ENCODE results near the gene AZU1.

Gene AZU1

GRCh38 chr19:868458-869244, 41.0 kb downstream of the AZU1 start:
- H3K4me1 ChIP-seq (ENCODE audit: control insufficient read depth, insufficient read depth, low read length) = peaks cover 2% of the 10 kb centered on the region
- H3K9ac ChIP-seq (ENCODE audit: low read depth, low read length) = no peak overlapping the region
- H3K36me3 ChIP-seq (ENCODE audit: control insufficient read depth, insufficient read depth, low read length) = peaks cover 24% of the 10 kb centered on the region
- H3K27me3 ChIP-seq (ENCODE audit: control insufficient read depth, insufficient read depth, low read length) = no peaks in the 10 kb centered on the region
- no peaks in the 10 kb centered on the region for H3K9me3 ChIP-seq (ENCODE audit: control insufficient read depth, insufficient read depth, low read length)
- no peak overlapping the region for H3K4me3 ChIP-seq (ENCODE audit: low read depth, low read length)

- Histone ChIP-seq H3K9ac (ENCODE audit: low read depth, low read length) (no peak overlapping the region), H3K9me3 (ENCODE audit: control insufficient read depth, insufficient read depth, low read length) (no peaks in the 10 kb centered on the region), H3K4me3 (ENCODE audit: low read depth, low read length) (no peak overlapping the region), H3K27me3 (ENCODE audit: control insufficient read depth, insufficient read depth, low read length) (no peaks in the 10 kb centered on the region), H3K4me1 (ENCODE audit: control insufficient read depth, insufficient read depth, low read length) (peaks cover 2% of the 10 kb centered on the region), H3K36me3 (ENCODE audit: control insufficient read depth, insufficient read depth, low read length) (peaks cover 29% of the 10 kb centered on the region)
Observed at GRCh38 chr19:869245-870177, 41.9 kb downstream of the AZU1 start.

- peaks cover 32% of the 10 kb centered on the region for H3K36me3 ChIP-seq (ENCODE audit: control insufficient read depth, insufficient read depth, low read length)
- no peak overlapping the region for H3K4me3 ChIP-seq (ENCODE audit: low read depth, low read length)
- no peaks in the 10 kb centered on the region for H3K27me3 ChIP-seq (ENCODE audit: control insufficient read depth, insufficient read depth, low read length)
- no peaks in the 10 kb centered on the region for H3K9me3 ChIP-seq (ENCODE audit: control insufficient read depth, insufficient read depth, low read length)
- peaks cover 2% of the 10 kb centered on the region for H3K4me1 ChIP-seq (ENCODE audit: control insufficient read depth, insufficient read depth, low read length)
- H3K9ac ChIP-seq (ENCODE audit: low read depth, low read length) = no peak overlapping the region
Observed at GRCh38 chr19:870314-870713, 42.7 kb downstream of the AZU1 start.

- no peaks in the 10 kb centered on the region for H3K27me3 ChIP-seq (ENCODE audit: control insufficient read depth, insufficient read depth, low read length)
- peaks cover 36% of the 10 kb centered on the region for H3K36me3 ChIP-seq (ENCODE audit: control insufficient read depth, insufficient read depth, low read length)
- peaks cover 2% of the 10 kb centered on the region for H3K4me1 ChIP-seq (ENCODE audit: control insufficient read depth, insufficient read depth, low read length)
- no peak overlapping the region for H3K4me3 ChIP-seq (ENCODE audit: low read depth, low read length)
- H3K9me3 ChIP-seq (ENCODE audit: control insufficient read depth, insufficient read depth, low read length) = no peaks in the 10 kb centered on the region
- H3K9ac ChIP-seq (ENCODE audit: low read depth, low read length) = no peak overlapping the region
Observed at GRCh38 chr19:870963-871401, 43.3 kb downstream of the AZU1 start.

GRCh38 chr19:871446-872265, 44.0 kb downstream of the AZU1 start:
- H3K9ac ChIP-seq (ENCODE audit: low read depth, low read length) = no peak overlapping the region
- no peaks in the 10 kb centered on the region for H3K9me3 ChIP-seq (ENCODE audit: control insufficient read depth, insufficient read depth, low read length)
- H3K4me3 ChIP-seq (ENCODE audit: low read depth, low read length) = peak overlapping the region; percentile 26
- H3K27me3 ChIP-seq (ENCODE audit: control insufficient read depth, insufficient read depth, low read length) = no peaks in the 10 kb centered on the region
- peaks cover 39% of the 10 kb centered on the region for H3K36me3 ChIP-seq (ENCODE audit: control insufficient read depth, insufficient read depth, low read length)
- peaks cover 2% of the 10 kb centered on the region for H3K4me1 ChIP-seq (ENCODE audit: control insufficient read depth, insufficient read depth, low read length)

GRCh38 chr19:872266-872951, 44.8 kb downstream of the AZU1 start:
- Histone ChIP-seq H3K4me1 (ENCODE audit: control insufficient read depth, insufficient read depth, low read length) (peaks cover 2% of the 10 kb centered on the region), H3K4me3 (ENCODE audit: low read depth, low read length) (peak overlapping the region; percentile 26), H3K27me3 (ENCODE audit: control insufficient read depth, insufficient read depth, low read length) (no peaks in the 10 kb centered on the region), H3K36me3 (ENCODE audit: control insufficient read depth, insufficient read depth, low read length) (peaks cover 44% of the 10 kb centered on the region), H3K9ac (ENCODE audit: low read depth, low read length) (no peak overlapping the region), H3K9me3 (ENCODE audit: control insufficient read depth, insufficient read depth, low read length) (no peaks in the 10 kb centered on the region)

GRCh38 chr19:873084-873483, 45.4 kb downstream of the AZU1 start:
- peaks cover 2% of the 10 kb centered on the region for H3K4me1 ChIP-seq (ENCODE audit: control insufficient read depth, insufficient read depth, low read length)
- H3K27me3 ChIP-seq (ENCODE audit: control insufficient read depth, insufficient read depth, low read length) = no peaks in the 10 kb centered on the region
- H3K9me3 ChIP-seq (ENCODE audit: control insufficient read depth, insufficient read depth, low read length) = no peaks in the 10 kb centered on the region
- H3K4me3 ChIP-seq (ENCODE audit: low read depth, low read length) = no peak overlapping the region
- H3K36me3 ChIP-seq (ENCODE audit: control insufficient read depth, insufficient read depth, low read length) = peaks cover 40% of the 10 kb centered on the region
- H3K9ac ChIP-seq (ENCODE audit: low read depth, low read length) = no peak overlapping the region

GRCh38 chr19:873561-874041, 46.0 kb downstream of the AZU1 start:
- Histone ChIP-seq H3K9me3 (ENCODE audit: control insufficient read depth, insufficient read depth, low read length) (no peaks in the 10 kb centered on the region), H3K27me3 (ENCODE audit: control insufficient read depth, insufficient read depth, low read length) (no peaks in the 10 kb centered on the region), H3K4me1 (ENCODE audit: control insufficient read depth, insufficient read depth, low read length) (peaks cover 2% of the 10 kb centered on the region), H3K9ac (ENCODE audit: low read depth, low read length) (no peak overlapping the region), H3K36me3 (ENCODE audit: control insufficient read depth, insufficient read depth, low read length) (peaks cover 36% of the 10 kb centered on the region), H3K4me3 (ENCODE audit: low read depth, low read length) (no peak overlapping the region)

GRCh38 chr19:875265-875879, 47.7 kb downstream of the AZU1 start:
- H3K36me3 ChIP-seq (ENCODE audit: control insufficient read depth, insufficient read depth, low read length) = peaks cover 30% of the 10 kb centered on the region
- H3K4me1 ChIP-seq (ENCODE audit: control insufficient read depth, insufficient read depth, low read length) = peaks cover 2% of the 10 kb centered on the region
- no peak overlapping the region for H3K4me3 ChIP-seq (ENCODE audit: low read depth, low read length)
- no peaks in the 10 kb centered on the region for H3K9me3 ChIP-seq (ENCODE audit: control insufficient read depth, insufficient read depth, low read length)
- H3K27me3 ChIP-seq (ENCODE audit: control insufficient read depth, insufficient read depth, low read length) = no peaks in the 10 kb centered on the region
- H3K9ac ChIP-seq (ENCODE audit: low read depth, low read length) = no peak overlapping the region

- H3K9ac ChIP-seq (ENCODE audit: low read depth, low read length) = no peak overlapping the region
Observed at GRCh38 chr19:876089-876488, 48.5 kb downstream of the AZU1 start.

More at GRCh38 chr19:876089-876488, 48.5 kb downstream of the AZU1 start:
- Histone ChIP-seq H3K27me3 (ENCODE audit: control insufficient read depth, insufficient read depth, low read length) (no peaks in the 10 kb centered on the region), H3K4me1 (ENCODE audit: control insufficient read depth, insufficient read depth, low read length) (peaks cover 2% of the 10 kb centered on the region), H3K9me3 (ENCODE audit: control insufficient read depth, insufficient read depth, low read length) (no peaks in the 10 kb centered on the region), H3K36me3 (ENCODE audit: control insufficient read depth, insufficient read depth, low read length) (peaks cover 27% of the 10 kb centered on the region), H3K4me3 (ENCODE audit: low read depth, low read length) (no peak overlapping the region)

All from iPS-15b (cell line).